ES-I3 (cell line): ENCODE results near the gene MED13L.

ENCODE experiments used
- H3K36me3 ChIP-seq: 2 replicates; pipeline ENCODE4 v1.6.1; 2013; ENCODE audit warnings: mild to moderate bottlenecking, low read length, control low read depth, moderate library complexity; ENCODE audit not compliant: insufficient read depth
- H3K4me1 ChIP-seq: 2 replicates; pipeline ENCODE4 v1.6.1; 2013; ENCODE audit warnings: mild to moderate bottlenecking, control low read depth, low read length; ENCODE audit not compliant: insufficient read depth
- H3K9ac ChIP-seq: 2 replicates; pipeline ENCODE4 v1.6.1; 2013; ENCODE audit warnings: low read depth, mild to moderate bottlenecking, low read length, moderate library complexity
- H3K9me3 ChIP-seq: 2 replicates; pipeline ENCODE4 v1.6.1; 2013; ENCODE audit warnings: mild to moderate bottlenecking, low read length, moderate library complexity; ENCODE audit not compliant: control insufficient read depth, insufficient read depth

MED13L gene

DNA sequence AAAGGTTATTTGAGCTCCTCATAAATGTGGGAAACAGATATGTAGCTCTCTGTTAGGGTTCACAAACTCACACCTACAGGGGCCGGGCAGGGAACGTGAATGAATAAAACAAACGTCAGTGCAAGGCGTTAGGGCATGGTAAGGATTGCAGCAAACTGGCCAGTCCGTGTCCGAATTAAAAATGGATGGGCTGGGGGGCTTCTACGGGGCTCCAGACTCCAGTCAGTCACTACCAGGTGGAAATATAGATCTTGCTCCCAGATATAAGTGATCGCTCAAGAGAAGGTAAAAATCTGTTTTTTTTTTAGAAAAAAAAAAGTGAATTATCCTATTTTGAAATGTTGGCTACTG is 333.1 kb downstream of the MED13L start:
- H3K4me1 ChIP-seq, result no peaks in the 10 kb centered on the region
- H3K9ac ChIP-seq, result no peak overlapping the region
- H3K9me3 ChIP-seq, result no peaks in the 10 kb centered on the region
- no peaks in the 10 kb centered on the region for H3K36me3 ChIP-seq

DNA sequence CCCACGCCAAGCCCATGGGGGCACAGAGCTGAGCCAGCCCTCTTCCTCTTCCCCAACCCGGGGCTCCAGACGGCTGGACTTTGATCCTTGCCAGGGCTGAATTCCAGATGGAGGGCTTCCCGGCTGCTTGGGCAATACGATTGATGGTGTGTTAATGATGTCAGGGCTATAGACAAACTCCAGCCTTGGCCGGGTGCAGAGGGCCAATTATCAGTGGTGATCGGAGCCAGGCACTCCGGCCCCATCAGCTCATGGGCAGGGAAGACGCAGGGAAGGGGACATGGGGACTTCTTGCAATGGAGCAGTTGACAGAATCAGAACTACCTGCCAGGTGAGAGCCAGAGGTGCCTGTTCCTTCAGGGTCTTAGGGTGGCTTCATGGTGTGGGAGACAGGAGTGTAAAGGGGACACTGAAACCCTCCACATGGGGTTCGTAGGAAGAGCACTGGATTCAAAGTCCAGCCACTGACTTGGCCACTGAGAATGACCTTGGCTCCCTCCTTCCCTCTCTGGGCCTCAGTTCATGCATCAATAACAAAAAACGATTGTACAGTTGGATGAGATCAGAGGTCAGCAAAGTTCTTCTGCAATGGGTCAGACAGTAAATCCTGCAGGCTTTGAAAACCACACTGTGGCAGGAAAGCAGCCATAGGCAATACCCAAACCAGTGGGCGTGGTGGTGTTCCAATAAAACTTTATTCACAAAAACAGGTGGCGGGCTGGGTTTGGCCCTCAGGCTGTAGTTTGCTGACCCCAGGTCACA is 333.7 kb downstream of the MED13L start:
- Histone ChIP-seq H3K9ac (no peak overlapping the region), H3K36me3 (no peaks in the 10 kb centered on the region), H3K9me3 (no peaks in the 10 kb centered on the region; the same call in 1 of the 2 replicates), H3K4me1 (no peaks in the 10 kb centered on the region)

DNA sequence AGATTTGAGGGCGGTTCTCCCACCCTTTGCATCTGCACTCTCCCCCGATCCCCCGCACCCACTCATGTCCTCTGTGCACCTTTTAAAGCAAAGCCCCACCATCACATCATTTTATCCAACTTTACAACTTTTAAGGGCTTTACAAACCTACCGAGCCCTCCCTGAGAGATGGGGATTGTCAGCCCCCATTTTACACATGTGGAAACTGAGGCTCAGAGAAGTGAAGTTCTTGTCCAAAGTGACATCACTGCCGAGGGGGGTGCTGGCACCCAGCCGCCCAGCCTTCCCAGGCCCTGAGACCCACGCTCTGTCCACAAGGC is 334.2 kb downstream of the MED13L start:
- H3K36me3 ChIP-seq, result no peaks in the 10 kb centered on the region
- no peaks in the 10 kb centered on the region; the same call in 1 of the 2 replicates for H3K9me3 ChIP-seq
- no peaks in the 10 kb centered on the region for H3K4me1 ChIP-seq
- no peak overlapping the region for H3K9ac ChIP-seq

DNA sequence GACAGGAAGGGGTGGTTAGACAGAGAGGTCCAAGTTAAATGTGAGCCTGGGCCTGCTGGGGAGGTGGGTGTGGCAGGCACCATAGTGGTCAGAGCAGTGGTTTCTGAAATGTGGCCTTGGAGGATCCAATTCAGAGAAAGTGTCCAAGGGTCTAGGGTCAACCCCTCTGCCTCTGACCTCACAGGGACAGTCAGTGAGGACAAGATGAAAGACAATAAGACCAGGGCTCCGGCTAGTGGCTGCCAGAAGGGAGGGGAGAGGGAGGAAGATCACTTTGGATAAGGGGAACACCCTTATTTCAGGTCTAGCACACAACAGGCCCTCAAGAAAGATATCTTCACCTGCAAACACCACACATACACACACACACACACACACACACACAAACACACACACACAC is 335.1 kb downstream of the MED13L start:
- no peak overlapping the region for H3K9ac ChIP-seq
- H3K36me3 ChIP-seq, result no peaks in the 10 kb centered on the region
- H3K4me1 ChIP-seq, result no peaks in the 10 kb centered on the region
- H3K9me3 ChIP-seq, result no peaks in the 10 kb centered on the region; the same call in 1 of the 2 replicates

DNA sequence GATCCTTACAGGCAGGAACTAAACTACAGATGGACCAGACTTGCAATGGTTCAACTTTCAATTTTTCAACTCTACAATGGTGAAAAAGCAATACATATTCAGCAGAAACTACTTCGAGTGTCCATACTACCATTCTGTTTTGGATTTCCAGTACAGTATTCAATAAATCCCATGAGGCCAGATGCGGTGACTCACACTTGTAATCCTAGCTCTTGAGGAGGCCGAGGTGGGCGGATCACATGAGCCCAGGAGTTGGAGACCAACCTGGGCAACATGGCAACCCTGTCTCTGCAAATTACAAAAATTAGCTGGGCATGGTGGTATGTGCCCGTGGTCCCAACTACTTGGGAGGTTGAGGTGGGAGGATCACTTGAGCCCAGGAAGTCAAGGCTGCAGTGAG is 336.1 kb downstream of the MED13L start:
- no peak overlapping the region for H3K9ac ChIP-seq
- H3K4me1 ChIP-seq, result no peaks in the 10 kb centered on the region
- H3K36me3 ChIP-seq, result no peaks in the 10 kb centered on the region
- H3K9me3 ChIP-seq, result no peaks in the 10 kb centered on the region; the same call in 1 of the 2 replicates

DNA sequence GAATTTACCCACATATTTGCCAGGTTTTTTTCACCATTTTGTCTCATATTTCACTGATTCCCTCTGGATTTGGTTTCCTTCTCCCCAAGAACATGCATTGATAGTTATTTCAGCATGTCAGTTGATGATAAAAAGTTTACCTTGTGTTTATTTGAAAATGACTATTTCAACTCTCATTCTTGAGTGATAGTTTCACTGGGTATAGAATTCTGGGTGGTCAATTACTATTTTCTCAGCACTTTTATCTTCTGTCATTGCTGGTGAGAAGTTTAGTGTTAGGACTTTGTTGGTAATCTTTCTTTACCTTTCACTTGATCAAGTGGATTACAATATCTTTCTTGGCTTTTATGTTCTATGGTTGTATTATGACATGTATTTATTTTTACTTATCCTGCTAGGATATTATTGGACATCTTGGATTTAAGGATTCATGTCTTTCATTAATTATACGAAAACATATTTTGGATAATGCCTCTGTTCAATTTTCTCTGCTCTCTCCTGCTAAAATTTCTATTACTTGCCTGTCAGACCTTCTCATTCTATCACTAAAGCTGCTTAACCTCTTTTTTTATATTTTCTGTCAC is 338.6 kb downstream of the MED13L start:
- H3K4me1 ChIP-seq, result no peaks in the 10 kb centered on the region
- H3K36me3 ChIP-seq, result no peaks in the 10 kb centered on the region
- H3K9me3 ChIP-seq, result peaks cover 2% of the 10 kb centered on the region
- H3K9ac ChIP-seq, result no peak overlapping the region

DNA sequence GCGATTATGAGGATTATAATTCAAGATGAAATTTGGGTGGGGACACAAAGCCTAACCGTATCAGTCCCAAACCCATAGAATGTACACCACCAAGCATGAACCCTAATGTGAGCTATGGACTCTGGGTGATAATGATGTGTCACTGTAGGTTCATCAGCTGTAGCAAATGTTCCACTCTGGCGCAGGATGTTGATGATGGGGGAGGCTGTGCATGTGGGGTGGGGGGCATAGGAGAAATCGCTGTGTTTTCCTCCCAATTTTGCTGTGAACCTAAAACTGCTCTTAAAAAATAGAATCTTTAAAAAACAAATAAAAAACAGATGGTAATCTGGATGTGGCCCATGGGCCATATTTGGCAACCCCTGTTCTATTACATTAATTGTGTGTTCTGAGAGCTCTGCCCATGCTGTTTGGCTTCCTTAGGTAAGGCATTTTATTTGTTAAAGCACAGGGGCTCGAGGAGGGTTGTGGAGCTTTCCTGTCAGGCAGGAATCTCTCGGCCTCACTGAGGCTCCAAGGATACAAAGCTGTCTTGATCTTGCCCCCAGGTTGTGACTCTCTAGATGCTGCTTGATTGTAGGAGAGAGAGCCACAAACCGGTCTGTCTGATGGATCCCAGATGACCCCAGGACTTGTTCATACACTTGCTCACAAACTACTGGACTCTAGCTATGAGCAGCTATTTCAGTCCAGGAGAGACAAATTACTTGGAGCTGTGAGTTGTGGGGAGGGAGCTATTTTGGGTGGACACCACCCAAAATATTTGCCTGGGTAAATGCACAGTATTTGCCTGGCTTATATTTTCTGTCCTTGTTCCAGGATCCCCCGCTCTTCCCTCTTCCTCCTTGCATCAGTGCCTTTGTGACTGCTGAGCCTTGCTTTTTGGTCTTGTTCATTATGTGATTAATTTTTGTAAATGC is 340.2 kb downstream of the MED13L start:
- H3K9me3 ChIP-seq, result peaks cover 2% of the 10 kb centered on the region
- no peaks in the 10 kb centered on the region for H3K4me1 ChIP-seq
- no peaks in the 10 kb centered on the region for H3K36me3 ChIP-seq
- no peak overlapping the region for H3K9ac ChIP-seq

DNA sequence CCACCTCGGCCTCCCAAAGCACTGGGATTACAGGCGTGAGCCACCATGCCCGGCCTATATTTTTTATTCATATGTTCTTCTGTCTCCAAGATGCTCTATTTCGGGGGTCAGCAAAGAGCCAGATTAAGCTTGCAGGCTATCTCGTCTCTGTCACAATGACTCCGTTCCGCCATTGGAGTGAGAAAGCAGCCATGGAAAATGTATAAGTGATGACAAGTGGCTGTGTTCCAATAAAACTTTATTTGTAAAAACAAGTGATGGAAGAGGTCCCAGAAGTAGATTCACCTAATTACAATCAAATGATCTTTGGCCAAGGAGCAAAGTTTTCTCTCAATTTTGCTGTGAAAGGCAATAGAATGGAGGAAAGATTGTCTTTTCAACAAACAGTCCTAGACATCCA is 342.6 kb downstream of the MED13L start:
- no peak overlapping the region for H3K9ac ChIP-seq
- peaks cover 2% of the 10 kb centered on the region for H3K9me3 ChIP-seq
- no peaks in the 10 kb centered on the region for H3K4me1 ChIP-seq
- H3K36me3 ChIP-seq, result no peaks in the 10 kb centered on the region

DNA sequence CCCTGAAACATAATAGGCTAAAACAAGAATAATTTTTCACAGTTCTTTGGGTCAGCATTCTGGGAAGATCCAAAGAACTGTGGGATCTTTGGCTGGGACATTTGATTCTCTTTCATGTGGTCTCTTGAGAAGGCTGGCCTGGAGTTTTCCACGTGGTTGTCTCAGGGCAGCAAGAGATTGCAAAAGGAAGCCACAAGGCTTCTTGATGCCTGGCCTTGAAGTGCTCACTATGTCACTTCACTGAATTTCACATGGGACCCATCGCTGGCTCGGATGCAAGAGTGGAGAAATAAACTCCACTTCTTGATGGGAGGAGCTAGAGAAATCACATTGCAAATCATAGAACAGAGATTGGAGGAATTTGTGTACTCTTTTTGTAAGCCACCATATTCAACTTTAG is 343.4 kb downstream of the MED13L start:
- no peaks in the 10 kb centered on the region for H3K4me1 ChIP-seq
- no peaks in the 10 kb centered on the region for H3K36me3 ChIP-seq
- H3K9ac ChIP-seq, result no peak overlapping the region
- peaks cover 2% of the 10 kb centered on the region for H3K9me3 ChIP-seq

DNA sequence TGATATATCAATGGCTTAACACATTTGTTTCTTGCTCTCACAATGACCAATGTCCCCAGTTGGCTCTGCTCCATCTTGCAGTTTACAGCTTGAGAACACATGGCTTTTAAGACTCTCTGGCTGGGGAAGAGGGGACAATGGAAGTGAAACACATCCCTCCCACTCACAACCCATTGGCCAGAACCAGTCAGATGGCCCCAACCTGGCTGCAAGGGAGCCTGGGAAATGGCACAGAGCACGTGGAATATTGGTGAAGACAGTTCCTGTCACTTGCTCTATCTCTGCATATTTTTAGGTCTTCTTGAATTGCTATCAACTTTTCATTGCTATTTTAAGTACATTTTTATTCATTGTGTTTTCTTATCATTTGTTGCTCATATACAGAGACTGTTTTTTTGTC is 345.4 kb downstream of the MED13L start:
- no peak overlapping the region for H3K9ac ChIP-seq
- H3K4me1 ChIP-seq, result no peaks in the 10 kb centered on the region
- no peaks in the 10 kb centered on the region for H3K36me3 ChIP-seq
- H3K9me3 ChIP-seq, result peaks cover 2% of the 10 kb centered on the region; the same call in 1 of the 2 replicates

DNA sequence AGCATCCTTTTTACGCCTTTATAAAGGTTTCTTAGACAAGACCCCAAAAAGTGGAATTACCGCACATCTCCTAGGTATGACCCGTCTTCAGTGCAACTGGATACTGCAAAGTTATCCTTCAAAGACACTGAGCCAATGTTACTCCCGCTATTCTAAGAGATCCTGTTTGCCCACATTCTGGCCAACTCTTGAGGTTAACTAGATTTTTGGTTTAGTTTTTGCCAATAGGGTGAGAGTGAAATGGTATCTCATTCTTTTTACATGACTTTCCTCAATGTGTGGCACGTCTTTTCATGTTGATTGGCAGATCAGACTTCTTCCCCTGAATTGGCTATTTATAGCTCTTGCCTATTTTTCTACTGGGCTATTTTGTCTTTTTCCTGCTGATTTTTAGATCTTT is 347.2 kb downstream of the MED13L start:
- Histone ChIP-seq H3K36me3 (no peaks in the 10 kb centered on the region), H3K9ac (no peak overlapping the region), H3K9me3 (no peaks in the 10 kb centered on the region), H3K4me1 (no peaks in the 10 kb centered on the region)

DNA sequence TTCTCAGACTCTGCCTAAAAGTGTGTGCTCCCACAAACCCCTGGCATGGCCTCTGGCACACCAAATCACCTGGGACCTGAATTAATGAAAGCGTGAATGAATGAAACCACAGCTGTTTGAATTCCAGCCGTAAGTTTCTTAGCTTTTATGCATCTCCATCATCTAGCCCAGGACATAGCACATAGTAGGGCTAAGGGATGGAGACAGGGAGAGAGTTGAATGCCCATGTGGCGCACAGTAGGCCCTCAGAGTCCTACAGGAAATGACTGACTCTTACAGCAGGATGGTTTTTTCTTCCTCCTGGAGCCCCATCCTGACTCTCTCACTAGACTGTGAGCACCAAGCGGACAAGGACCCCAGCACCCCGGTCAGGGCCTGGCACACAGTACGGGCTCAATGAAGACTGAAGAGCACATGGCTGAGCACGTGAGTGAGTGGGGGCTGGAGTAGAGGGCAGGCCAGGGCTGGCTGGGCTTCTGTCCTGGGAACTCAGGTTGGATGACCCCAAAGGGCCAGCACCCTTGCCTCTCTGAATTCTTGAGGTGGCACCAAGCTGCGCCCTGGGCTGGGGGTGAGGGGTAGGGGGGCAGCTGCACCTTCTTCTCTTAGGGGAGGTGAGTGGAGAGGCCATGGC is 351.3 kb downstream of the MED13L start:
- Histone ChIP-seq H3K4me1 (no peaks in the 10 kb centered on the region), H3K36me3 (no peaks in the 10 kb centered on the region), H3K9me3 (no peaks in the 10 kb centered on the region; the same call in 1 of the 2 replicates), H3K9ac (no peak overlapping the region)

DNA sequence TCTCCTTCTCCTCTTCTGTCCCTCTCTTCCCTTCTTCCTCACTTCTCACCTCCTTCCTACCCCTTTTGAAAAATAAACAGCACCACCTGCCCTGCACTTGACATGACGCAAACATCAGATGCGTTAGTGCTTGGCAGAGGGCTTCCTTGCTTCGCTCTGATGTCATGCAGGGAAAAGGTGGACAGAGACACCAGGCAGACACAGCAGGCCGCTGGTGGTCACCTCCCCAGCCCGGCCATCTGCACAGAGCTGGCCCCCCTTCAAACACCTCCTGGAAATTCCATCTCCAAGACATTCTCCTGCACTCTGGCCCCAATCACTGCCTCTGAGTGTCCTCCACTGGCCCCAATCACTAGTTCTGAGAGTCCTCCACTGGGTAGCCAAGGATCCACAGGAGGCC is 353.6 kb downstream of the MED13L start:
- H3K4me1 ChIP-seq, result no peaks in the 10 kb centered on the region
- no peak overlapping the region for H3K9ac ChIP-seq
- H3K9me3 ChIP-seq, result no peaks in the 10 kb centered on the region; the same call in 1 of the 2 replicates
- no peaks in the 10 kb centered on the region for H3K36me3 ChIP-seq

DNA sequence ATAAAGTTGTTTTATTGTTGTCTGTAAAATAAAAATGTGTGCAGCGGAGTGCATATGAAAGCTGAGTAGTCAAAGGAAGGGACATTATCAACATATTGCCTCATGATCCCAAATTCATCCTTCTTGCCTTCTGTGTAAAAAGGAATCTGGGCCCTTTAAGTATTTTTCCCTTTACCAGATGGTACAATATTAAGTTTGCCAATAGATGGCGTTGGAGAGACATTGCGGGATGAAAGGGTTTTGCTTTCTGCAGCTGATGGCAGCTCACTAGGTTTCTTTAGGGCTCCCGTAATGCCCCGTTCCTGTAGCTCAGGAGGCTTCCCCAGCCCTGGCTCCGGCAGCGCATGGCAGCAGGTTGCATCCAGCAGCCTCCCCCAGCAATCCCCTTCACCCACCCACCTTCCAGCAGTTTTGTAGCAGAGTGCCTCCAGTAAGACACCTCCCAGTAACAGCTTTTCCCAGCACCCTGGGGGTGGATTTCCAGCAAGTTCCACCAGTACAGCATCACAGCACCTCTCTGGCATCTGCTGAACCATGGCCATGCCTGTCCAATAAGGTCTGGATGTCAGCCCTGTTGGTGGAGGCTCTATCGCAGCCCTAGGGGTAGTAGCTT is 354.4 kb downstream of the MED13L start:
- H3K9me3 ChIP-seq, result no peaks in the 10 kb centered on the region; the same call in 1 of the 2 replicates
- no peak overlapping the region for H3K9ac ChIP-seq
- no peaks in the 10 kb centered on the region for H3K36me3 ChIP-seq
- H3K4me1 ChIP-seq, result no peaks in the 10 kb centered on the region
